ENCODE results near the gene KLHL30.

Gene KLHL30

GRCh38 chr2:238138331-238139195 is at the start of gene KLHL30:
Gene KLHL30, plus strand, starts transcription at chr2:238138668. Its CDS starts 2,087 bp downstream, at chr2:238140755.
- DNase-seq (ENCODE audit: extremely low read depth in 1 of 2, low read depth in 1 of 2) = no peak

- DNase-seq (ENCODE audit: extremely low read depth in 1 of 2, low read depth in 1 of 2) = no peak
Measured at GRCh38 chr2:238090887-238091286, 47.6 kb upstream of the KLHL30 start.

DNA sequence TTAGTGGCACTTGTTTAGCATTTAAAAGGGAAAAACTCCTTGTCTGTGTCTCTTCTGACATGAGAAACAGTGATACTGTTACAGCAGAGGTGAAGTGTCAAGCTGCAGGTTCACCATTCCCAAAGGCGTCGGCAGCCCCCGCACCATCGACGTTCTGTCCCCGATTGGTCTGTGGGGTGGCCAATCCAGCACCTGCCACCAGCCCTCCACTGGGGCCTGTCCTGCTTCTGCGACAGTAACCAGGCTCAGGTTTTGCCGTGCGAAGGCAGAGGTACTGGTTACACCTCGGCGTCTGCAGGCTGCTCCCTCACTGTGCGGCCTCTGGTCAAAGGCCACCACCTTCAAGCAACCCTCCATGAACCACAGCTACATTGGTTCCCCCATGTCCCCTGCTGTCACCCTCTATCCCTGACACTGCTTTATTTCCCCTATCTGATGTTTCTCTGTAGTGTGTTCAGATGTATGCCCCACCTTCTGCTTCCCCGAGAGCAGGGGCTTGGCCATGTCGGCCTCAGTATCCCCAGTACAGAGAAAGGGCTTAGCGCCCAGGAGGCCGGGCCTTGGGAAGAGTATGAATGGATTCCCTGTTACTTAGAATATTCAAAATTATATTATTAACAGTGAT is 46.9 kb upstream of the KLHL30 start:
- no peak for DNase-seq (ENCODE audit: extremely low read depth in 1 of 2, low read depth in 1 of 2)

DNA sequence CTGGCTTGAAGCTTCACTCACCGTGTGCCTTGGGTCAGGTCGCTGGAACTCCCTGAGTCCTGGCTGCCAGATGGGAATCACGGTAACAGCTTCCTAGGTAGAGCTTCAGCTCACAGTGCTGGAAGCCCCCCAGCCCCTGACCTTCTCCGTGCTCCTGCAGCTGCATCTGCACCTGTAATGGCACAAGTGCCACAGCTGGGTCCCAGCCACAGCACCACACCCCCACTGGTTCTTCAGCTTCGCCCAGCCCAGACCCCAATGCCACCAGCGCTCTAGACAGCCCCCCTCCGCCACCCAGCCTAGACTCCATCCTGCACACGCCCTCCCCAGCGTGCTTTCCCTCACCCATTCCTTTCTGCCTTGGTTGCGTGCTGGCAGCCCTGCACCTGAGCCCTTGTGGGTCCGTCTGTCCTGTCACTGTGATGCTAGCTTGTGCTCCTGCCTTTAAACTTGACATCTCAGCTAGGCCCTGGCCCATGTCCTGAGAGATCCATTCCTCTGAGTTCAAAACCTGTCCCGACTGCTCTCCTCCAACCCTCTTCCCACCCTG is 45.9 kb upstream of the KLHL30 start:
- DNase-seq (ENCODE audit: extremely low read depth in 1 of 2, low read depth in 1 of 2) = no peak

GRCh38 chr2:238093181-238094140 is 45.0 kb upstream of the KLHL30 start:
- DNase-seq (ENCODE audit: extremely low read depth in 1 of 2, low read depth in 1 of 2) = no peak

GRCh38 chr2:238094438-238095022 is 43.9 kb upstream of the KLHL30 start:
- no peak for DNase-seq (ENCODE audit: extremely low read depth in 1 of 2, low read depth in 1 of 2)

- DNase-seq (ENCODE audit: extremely low read depth in 1 of 2, low read depth in 1 of 2) = no peak
Measured at GRCh38 chr2:238095143-238095542, 43.3 kb upstream of the KLHL30 start.

DNA sequence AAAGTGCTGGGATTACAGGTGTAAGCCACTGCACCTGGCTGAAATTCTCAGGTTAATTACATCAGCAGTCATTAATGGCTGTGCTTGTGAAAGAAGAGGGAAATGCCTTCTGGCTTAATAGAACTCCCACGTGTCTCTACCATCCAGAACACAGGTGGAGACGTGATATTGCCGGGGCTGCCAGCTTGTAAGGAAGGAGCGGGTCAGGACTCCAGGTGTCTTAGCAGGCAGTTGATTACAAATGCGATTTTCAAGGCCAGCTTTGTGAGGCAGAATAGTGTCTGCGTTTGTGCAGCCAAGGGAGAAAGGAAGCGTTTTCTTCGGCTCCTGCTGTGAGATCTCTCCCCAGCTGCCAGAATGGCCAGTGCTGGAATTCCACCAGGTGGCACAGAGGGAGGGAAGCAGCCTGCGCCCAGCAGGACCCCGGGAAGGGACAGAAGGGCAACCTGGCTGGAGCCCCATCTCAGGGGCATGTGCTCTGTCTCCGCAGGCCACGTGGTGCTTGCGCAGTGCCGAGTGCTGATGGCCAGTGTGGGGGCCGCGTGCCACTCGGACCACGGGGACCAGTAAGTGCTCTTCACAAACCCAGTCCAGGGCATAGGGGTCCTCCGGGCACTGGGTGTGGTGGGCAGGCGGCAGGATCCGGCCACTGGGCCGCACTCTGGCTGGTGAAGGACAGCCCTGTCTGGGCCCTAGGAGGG is 42.0 kb upstream of the KLHL30 start:
- DNase-seq (ENCODE audit: extremely low read depth in 1 of 2, low read depth in 1 of 2) = no peak

DNA sequence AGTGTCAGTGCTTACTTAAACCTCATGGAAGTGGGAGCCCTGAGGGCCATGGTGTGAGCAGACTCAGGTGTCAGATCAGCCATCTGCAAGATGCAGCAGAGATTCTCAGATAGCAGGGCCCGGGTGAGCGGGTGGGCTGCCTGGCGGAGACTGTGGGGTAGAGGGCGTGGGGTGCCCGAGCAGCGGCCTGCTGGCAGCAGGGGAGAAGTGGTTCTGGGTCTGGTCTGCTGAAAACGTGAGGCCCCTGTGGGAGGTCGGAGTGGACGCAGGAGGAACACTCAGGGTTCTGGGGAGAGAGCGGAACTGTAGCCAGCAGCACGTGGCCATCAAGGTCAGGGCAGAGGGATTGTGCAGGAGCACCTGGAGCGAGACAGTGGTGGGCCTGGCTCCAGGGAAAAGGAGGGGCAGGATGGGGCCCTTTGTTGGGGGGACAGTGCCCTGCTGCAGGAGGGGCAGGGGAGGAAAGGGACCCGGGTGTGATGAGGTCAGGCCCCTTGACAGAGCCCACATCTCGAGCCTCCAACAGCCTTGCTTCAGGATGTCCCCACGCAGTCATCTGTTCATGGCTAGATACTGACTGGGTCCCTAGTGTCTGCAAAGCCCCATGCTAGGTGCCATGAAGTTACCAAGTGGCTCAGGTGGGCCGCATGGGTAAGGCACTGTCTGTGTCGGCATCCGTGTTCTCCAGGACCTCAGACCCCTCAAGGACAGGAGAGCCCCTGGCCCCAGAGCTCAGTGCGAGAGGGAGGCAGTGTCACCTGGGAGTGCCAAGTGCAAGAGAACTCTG is 41.1 kb upstream of the KLHL30 start:
- DNase-seq (ENCODE audit: extremely low read depth in 1 of 2, low read depth in 1 of 2) = no peak

DNA sequence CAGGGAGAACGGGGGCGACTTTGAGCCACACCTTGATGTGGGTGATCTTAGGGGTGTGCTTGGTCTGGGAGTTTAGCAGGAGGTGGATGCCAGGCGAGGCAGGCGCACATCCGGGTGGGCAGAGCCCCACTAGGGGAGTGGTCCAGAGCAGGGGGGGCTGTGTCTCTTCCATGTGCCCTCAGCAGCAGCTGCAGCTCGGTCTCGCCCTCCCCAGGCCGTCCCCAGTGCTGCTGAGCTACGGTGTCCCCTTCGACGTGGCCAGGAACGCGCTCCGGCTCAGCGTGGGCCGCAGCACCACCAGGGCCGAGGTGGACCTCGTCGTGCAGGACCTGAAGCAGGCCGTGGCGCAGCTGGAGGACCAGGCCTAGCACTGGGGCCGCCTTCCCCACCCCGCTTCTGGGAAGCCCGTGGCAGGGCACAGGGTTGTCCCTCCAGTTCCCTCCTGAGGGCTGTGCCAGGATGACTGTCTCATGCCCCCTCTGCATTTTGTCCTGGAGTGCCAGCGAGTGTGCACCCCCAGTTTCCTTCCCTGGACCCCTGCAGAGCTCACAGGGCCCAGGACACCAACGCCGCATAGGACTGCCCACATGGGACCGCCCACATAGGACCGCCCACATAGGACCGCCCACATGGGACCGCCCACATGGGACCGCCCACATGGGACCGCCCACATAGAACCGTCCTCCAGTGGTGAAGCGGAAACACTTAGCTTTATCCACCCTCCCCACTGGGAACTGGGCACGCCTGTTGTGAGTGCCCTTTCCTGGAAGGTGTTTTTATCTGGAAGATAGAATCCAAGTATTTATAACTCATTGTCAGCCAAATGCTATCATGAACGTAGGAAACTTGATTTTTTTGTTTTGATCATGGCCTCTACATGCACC is 40.2 kb upstream of the KLHL30 start:
- no peak for DNase-seq (ENCODE audit: extremely low read depth in 1 of 2, low read depth in 1 of 2)

GRCh38 chr2:238098901-238099713 is 39.4 kb upstream of the KLHL30 start:
- no peak for DNase-seq (ENCODE audit: extremely low read depth in 1 of 2, low read depth in 1 of 2)

DNA sequence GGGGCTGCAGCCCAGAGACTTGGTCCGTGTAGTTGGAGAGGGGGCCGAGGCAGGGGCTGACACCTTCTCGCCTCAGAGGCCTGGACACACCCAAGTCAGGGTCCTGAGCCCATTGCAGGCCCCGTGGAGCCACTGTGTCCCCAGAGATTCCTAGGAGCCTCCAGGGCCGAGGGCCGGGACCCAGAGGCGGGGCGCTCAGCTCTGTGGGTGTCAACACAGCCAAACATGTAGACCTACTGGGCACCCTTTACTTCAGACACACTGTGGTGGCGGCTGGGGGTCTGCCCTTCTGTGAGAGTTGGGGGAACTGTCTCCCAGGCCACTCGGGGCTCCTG is 38.8 kb upstream of the KLHL30 start:
- DNase-seq (ENCODE audit: extremely low read depth in 1 of 2, low read depth in 1 of 2) = no peak

DNA sequence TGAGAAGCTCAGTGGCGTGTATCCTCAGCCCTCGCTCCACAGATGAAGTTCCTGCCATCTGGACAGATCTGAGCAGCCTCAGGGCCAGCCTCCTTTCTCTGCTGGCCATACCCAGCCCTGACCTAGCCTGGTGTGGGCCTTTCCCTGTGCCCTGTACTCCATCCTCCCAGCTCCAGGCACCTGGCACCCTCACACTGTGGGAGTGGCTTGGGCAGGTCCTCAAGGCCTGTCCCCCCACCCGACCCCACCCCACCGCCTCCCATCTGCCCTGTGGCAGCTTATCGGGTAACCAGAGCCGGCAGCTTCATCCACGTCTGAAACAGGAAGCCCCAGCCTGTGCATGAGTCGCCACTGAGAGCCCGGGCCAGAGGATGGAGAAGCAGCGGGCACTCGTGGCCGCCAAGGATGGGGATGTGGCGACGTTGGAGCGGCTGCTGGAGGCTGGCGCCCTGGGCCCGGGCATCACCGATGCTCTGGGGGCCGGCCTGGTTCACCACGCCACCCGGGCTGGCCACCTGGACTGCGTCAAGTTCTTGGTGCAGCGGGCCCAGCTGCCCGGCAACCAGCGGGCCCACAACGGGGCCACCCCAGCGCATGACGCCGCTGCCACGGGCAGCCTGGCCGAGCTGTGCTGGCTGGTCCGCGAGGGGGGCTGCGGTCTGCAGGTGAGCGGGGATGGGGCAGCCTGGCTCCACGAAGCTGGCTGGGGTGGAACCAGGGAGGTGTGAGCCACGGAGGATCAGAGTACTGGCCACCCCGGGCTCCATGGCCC is 38.2 kb upstream of the KLHL30 start, which contains the start of gene ESPNL:
TSS of gene ESPNL (plus strand) at position 292 of the 772 bp plus-strand sequence. CDS start at position 372, 80 bp downstream.
- DNase-seq (ENCODE audit: extremely low read depth in 1 of 2, low read depth in 1 of 2) = no peak

- DNase-seq (ENCODE audit: extremely low read depth in 1 of 2, low read depth in 1 of 2) = no peak
Measured at GRCh38 chr2:238100821-238101771, 37.4 kb upstream of the KLHL30 start.
